Lower leg skin (tissue), 3 donors: ENCODE results near the gene ACER3.

Experiments
- POLR2A ChIP-seq, 2 donors: fragments of 450-650 bp; IDR thresholded peaks; one replicate each; pipeline ENCODE4 v1.6.1; 2016 to 2017; ENCODE audit warnings: antibody characterized with exemption in 2 of 2, mild to moderate bottlenecking in 1 of 2, moderate library complexity in 1 of 2
- TF ChIP-seq, protein P1 (sequence below), 3 donors: fragments of 450-650 bp; IDR thresholded peaks; one replicate each; pipeline ENCODE4 v1.5.1; 2016; ENCODE audit warnings: antibody characterized with exemption in 3 of 3, mild to moderate bottlenecking in 3 of 3, moderate library complexity in 2 of 3

DNA sequence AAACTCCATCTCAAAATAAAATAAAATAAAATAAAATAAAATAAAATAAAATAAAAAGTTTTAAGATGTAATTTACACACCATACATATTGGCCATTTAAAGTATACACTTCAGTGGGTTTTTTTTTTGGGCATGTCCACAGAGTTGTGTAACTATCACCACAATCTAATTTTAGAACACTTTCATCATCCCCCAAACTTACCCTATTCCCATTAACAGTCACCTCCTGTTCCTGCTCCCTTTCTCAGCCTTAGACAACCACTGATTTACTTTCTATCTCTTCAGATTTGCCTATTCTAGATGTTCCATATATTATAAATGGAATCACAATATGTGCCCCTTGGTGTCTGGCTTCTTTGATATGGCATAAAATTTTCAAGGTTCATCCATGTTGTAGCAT is 4.6 kb upstream of the ACER3 start:
- TF ChIP-seq, protein P1, sequence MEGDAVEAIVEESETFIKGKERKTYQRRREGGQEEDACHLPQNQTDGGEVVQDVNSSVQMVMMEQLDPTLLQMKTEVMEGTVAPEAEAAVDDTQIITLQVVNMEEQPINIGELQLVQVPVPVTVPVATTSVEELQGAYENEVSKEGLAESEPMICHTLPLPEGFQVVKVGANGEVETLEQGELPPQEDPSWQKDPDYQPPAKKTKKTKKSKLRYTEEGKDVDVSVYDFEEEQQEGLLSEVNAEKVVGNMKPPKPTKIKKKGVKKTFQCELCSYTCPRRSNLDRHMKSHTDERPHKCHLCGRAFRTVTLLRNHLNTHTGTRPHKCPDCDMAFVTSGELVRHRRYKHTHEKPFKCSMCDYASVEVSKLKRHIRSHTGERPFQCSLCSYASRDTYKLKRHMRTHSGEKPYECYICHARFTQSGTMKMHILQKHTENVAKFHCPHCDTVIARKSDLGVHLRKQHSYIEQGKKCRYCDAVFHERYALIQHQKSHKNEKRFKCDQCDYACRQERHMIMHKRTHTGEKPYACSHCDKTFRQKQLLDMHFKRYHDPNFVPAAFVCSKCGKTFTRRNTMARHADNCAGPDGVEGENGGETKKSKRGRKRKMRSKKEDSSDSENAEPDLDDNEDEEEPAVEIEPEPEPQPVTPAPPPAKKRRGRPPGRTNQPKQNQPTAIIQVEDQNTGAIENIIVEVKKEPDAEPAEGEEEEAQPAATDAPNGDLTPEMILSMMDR (IDR thresholded peaks at IDR 0.05) = no peak
- TF ChIP-seq POLR2A (IDR thresholded peaks at IDR 0.05) = no peak
